Stomach smooth muscle (tissue), 2 donors: ENCODE measurements around the gene SALL3.

Experiments used
- H3K27ac ChIP-seq: one replicate; pipeline ENCODE4 v1.7.0; 2013; ENCODE audit warnings: mild to moderate bottlenecking, low read length, inconsistent platforms
- H3K27me3 ChIP-seq, 2 donors: one replicate each; pipeline ENCODE4 v1.7.0; 2013; ENCODE audit warnings: low read length in 2 of 2; ENCODE audit not compliant: insufficient read depth in 2 of 2, control insufficient read depth in 1 of 2
- H3K36me3 ChIP-seq, 2 donors: one replicate each; pipeline ENCODE4 v1.7.0; 2013; ENCODE audit warnings: low read length in 2 of 2; ENCODE audit not compliant: control insufficient read depth in 2 of 2, insufficient read depth in 2 of 2
- H3K4me1 ChIP-seq: one replicate; pipeline ENCODE4 v1.7.0; 2013; ENCODE audit warnings: low read length; ENCODE audit not compliant: control insufficient read depth, insufficient read depth
- H3K4me3 ChIP-seq, 2 donors: one replicate each; pipeline ENCODE4 v1.7.0; 2013; ENCODE audit warnings: low read length in 2 of 2
- H3K9ac ChIP-seq, 2 donors: one replicate each; pipeline ENCODE4 v1.7.0; 2013; ENCODE audit warnings: low read length in 2 of 2, mild to moderate bottlenecking in 1 of 2
- H3K9me3 ChIP-seq, 2 donors: one replicate each; pipeline ENCODE4 v1.7.0; 2013; ENCODE audit warnings: low read length in 2 of 2; ENCODE audit not compliant: control insufficient read depth in 2 of 2
- donor health status: healthy.
- donor health status: Pancreatic carcinoma.

The SALL3 gene

GRCh38 chr18:78965260-78965659, 14.4 kb upstream of the SALL3 start:
- Histone ChIP-seq H3K4me3 (no peak overlapping the region), H3K4me1 (no peaks in the 10 kb centered on the region)

GRCh38 chr18:78965917-78966792, 13.5 kb upstream of the SALL3 start:
- peaks cover 5% of the 10 kb centered on the region in 2 donors for H3K9me3 ChIP-seq
- H3K27ac ChIP-seq, result no peak overlapping the region
- no peaks in the 10 kb centered on the region for H3K4me1 ChIP-seq
- peaks cover 0 to 6% of the 10 kb centered on the region in 2 donors for H3K27me3 ChIP-seq
- no peak overlapping the region for H3K4me3 ChIP-seq
- no peaks in the 10 kb centered on the region for H3K36me3 ChIP-seq
- no peak overlapping the region for H3K9ac ChIP-seq

More at GRCh38 chr18:78965260-78965659, 14.4 kb upstream of the SALL3 start:
- Histone ChIP-seq H3K27ac (no peak overlapping the region), H3K9ac (no peak overlapping the region), H3K27me3 (no peaks in the 10 kb centered on the region), H3K36me3 (no peaks in the 10 kb centered on the region), H3K9me3 (peaks cover 5% of the 10 kb centered on the region in 2 donors)

DNA sequence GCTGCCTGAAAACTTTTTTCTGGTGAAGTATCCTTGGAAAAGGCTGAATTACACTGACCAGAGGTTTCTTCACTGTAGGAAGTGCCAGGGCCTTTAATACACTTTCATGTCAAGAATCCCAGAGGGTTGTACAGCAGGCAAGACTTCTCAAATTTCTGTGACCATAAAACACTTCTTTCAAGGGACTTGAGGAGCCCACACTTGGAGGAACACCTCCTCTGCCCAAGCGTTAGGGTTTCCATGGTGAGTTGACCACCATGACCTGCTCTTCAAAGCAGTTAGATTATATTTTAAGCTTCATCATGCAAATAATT, 12.9 kb upstream of the SALL3 start:
- peaks cover 5 to 9% of the 10 kb centered on the region in 2 donors for H3K27me3 ChIP-seq
- H3K9ac ChIP-seq, result no peak overlapping the region
- no peak overlapping the region for H3K27ac ChIP-seq
- H3K9me3 ChIP-seq, result peaks cover 5% of the 10 kb centered on the region in 2 donors
- no peaks in the 10 kb centered on the region for H3K36me3 ChIP-seq
- no peaks in the 10 kb centered on the region for H3K4me1 ChIP-seq
- no peak overlapping the region for H3K4me3 ChIP-seq

DNA sequence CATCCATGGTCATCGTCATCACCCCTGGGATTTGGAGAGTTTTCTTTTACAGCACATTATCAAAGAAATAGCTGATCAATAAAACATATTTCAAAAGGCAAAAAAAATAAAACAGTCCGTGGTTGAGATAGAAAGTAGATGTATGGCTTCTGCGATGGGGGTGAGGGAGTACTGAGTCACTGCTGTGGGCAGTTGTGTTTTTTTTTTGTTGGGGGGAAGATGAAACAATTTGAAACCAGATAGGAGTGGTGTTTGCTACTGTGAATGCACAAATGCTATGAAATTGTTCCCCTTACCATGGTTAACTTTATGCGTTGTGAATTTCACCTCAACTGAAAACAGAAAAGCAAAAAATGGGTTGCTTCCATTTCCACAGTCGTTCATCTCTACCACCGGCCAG, 11.9 kb upstream of the SALL3 start:
- H3K4me1 ChIP-seq, result no peaks in the 10 kb centered on the region
- H3K9ac ChIP-seq, result no peak overlapping the region
- no peak overlapping the region for H3K4me3 ChIP-seq
- H3K9me3 ChIP-seq, result peaks cover 0 to 5% of the 10 kb centered on the region in 2 donors
- H3K36me3 ChIP-seq, result no peaks in the 10 kb centered on the region
- H3K27ac ChIP-seq, result no peak overlapping the region
- H3K27me3 ChIP-seq, result peaks cover 14 to 15% of the 10 kb centered on the region in 2 donors

DNA sequence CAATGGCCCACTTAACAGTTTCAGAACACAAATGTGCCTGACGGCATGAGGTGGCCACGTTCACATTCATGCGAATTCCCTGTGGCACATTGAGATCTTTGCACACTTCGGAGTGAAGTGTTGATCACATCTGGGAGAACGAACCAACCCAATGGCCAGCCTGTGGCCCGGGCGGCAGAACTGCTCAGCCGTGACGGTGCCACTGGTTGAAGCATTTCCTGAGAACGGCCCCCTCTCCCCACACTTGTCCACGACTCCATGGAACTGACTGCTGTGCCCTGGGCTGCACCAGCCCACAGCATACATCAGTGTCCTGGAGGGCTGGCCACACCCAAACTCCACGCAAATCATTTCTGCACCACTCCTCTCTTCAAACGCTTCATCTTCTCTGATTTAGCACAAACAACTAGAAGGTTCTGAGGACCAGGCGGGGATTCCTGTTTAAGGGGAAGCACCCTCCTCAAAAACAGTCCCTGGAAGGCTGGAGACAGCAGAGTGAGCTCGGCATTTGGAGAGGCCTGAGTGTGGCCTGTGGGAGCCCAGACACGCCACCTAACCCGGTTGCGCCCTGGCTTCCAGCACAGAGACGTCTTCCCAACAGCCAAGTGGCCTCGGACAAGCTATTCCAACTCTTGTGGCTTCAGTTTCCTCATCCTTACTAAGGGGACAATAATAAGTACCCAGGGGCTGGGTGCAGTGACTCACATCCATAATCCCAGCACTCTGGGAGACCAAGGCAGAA, 9.9 kb upstream of the SALL3 start:
- no peaks in the 10 kb centered on the region for H3K9me3 ChIP-seq
- H3K27me3 ChIP-seq, result peaks cover 23 to 35% of the 10 kb centered on the region in 2 donors
- H3K36me3 ChIP-seq, result no peaks in the 10 kb centered on the region
- H3K27ac ChIP-seq, result no peak overlapping the region
- H3K9ac ChIP-seq, result no peak overlapping the region
- H3K4me1 ChIP-seq, result peaks cover 5% of the 10 kb centered on the region
- H3K4me3 ChIP-seq, result no peak overlapping the region

DNA sequence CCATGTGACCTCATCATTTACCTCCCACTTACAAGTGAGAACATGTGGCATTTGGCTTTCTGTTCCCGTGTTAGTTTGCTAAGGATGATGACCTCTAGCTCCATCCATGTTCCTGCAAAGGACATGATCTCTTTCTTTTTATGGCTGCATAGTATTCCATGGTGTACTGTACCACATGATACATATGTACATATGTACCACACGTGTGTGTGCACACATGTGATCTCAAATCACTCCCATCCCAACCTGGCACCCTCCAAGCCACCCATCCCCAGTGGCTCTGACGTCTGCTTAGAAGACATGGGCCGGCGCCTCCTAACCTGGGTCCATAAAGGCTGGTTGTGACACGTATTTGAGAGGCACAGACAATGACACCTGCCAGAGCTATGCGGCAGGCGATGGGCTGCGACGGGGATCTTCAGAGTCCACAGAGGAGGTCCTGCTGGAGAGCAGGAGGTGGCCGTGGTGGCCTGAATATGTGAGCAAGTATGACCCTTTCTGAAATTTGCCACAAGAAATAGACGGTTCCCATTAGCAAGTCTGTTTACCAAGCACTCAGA, 8.8 kb upstream of the SALL3 start:
- Histone ChIP-seq H3K4me1 (peaks cover 5% of the 10 kb centered on the region), H3K4me3 (no peak overlapping the region), H3K9me3 (no peaks in the 10 kb centered on the region), H3K27ac (no peak overlapping the region), H3K27me3 (peaks cover 31 to 46% of the 10 kb centered on the region in 2 donors), H3K36me3 (no peaks in the 10 kb centered on the region), H3K9ac (no peak overlapping the region)

GRCh38 chr18:78971511-78972245, 7.9 kb upstream of the SALL3 start:
- no peak overlapping the region for H3K9ac ChIP-seq
- H3K4me1 ChIP-seq, result peaks cover 5% of the 10 kb centered on the region
- H3K4me3 ChIP-seq, result no peak overlapping the region
- H3K27me3 ChIP-seq, result peaks cover 35 to 53% of the 10 kb centered on the region in 2 donors
- H3K36me3 ChIP-seq, result no peaks in the 10 kb centered on the region
- no peak overlapping the region for H3K27ac ChIP-seq
- no peaks in the 10 kb centered on the region for H3K9me3 ChIP-seq

- no peak overlapping the region for H3K9ac ChIP-seq
- H3K4me3 ChIP-seq, result no peak overlapping the region
- H3K27me3 ChIP-seq, result peaks cover 40 to 61% of the 10 kb centered on the region in 2 donors
These were observed 7.2 kb upstream of the SALL3 start for GRCh38 chr18:78972385-78972918.

DNA sequence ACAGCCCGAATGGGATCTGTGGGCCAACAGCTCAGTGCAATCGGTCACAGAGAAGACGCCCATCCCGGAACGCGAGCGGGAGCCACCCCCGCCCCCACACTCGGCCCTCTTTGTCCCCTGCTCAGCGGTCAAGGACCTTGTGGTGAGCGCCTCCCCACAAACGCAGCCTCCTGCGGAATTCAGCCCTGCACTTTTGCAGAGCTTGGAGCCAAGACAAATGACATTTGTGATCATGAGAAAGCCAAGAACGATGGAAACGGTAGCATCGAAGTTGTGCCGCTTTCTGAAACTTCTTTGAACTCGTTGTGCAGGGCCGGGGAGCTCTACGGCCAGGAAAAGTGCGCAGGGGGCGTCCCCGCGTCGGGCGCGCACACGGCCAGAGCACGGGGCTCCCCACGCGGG, 6.7 kb upstream of the SALL3 start:
- Histone ChIP-seq H3K4me1 (peaks cover 5% of the 10 kb centered on the region), H3K27ac (no peak overlapping the region), H3K9me3 (no peaks in the 10 kb centered on the region), H3K9ac (no peak overlapping the region), H3K4me3 (no peak overlapping the region), H3K36me3 (no peaks in the 10 kb centered on the region), H3K27me3 (peaks cover 43 to 64% of the 10 kb centered on the region in 2 donors)

More at GRCh38 chr18:78972385-78972918, 7.2 kb upstream of the SALL3 start:
- no peaks in the 10 kb centered on the region for H3K9me3 ChIP-seq
- H3K4me1 ChIP-seq, result peaks cover 5% of the 10 kb centered on the region
- H3K27ac ChIP-seq, result no peak overlapping the region
- no peaks in the 10 kb centered on the region for H3K36me3 ChIP-seq
